MG63 (cell line): ENCODE results near the gene DEF6. TPM values are rescaled to one million over a fixed set of nuclear protein-coding genes. Genes with fewer than 3 reads are reported as not detected.

Experiments
- DNase-seq: peaks from one replicate; pipeline ENCODE4 v3.0.0-alpha.2; 2020
- H3K27me3 ChIP-seq: fragments of 250-450 bp; sonication (Bioruptor Pico); 2 replicates; pipeline ENCODE4 v1.5.1; 2020; ENCODE audit warnings: mild to moderate bottlenecking, moderate library complexity
- H3K36me3 ChIP-seq: fragments of 250-450 bp; sonication (Bioruptor Pico); 2 replicates; pipeline ENCODE4 v1.5.1; 2020; ENCODE audit warnings: mild to moderate bottlenecking, moderate library complexity
- H3K4me3 ChIP-seq: fragments of 250-450 bp; sonication (Bioruptor Pico); 2 replicates; pipeline ENCODE4 v1.5.1; 2020; ENCODE audit warnings: mild to moderate bottlenecking, moderate library complexity
- H3K9me3 ChIP-seq: fragments of 250-450 bp; sonication (Bioruptor Pico); 2 replicates; pipeline ENCODE4 v1.5.1; 2020; ENCODE audit warnings: mild to moderate bottlenecking, moderate library complexity
- total RNA-seq: library from RNA; depleted of rRNA; stranded (reverse); fragments of >200 nt; shearing (Covaris generic); gene quantifications from 2 replicates; pipeline ENCODE4 v1.2.3, GENCODE V29; 2014; ENCODE audit warnings: low replicate concordance

Gene DEF6
- total RNA-seq, 1 experiment from 2014 or later: 0.33 TPM

- no peak for DNase-seq
- Histone ChIP-seq H3K4me3 (no peak overlapping the region), H3K36me3 (no peaks in the 10 kb centered on the region), H3K9me3 (no peaks in the 10 kb centered on the region), H3K27me3 (no peaks in the 10 kb centered on the region)
Observed at GRCh38 chr6:35267897-35268296, 29.7 kb upstream of the DEF6 start.

- Histone ChIP-seq H3K9me3 (no peaks in the 10 kb centered on the region), H3K27me3 (no peaks in the 10 kb centered on the region), H3K36me3 (no peaks in the 10 kb centered on the region), H3K4me3 (no peak overlapping the region)
- DNase-seq: no peak
Observed at GRCh38 chr6:35272005-35272404, 25.6 kb upstream of the DEF6 start.

GRCh38 chr6:35273822-35274559 lies 23.6 kb upstream of the DEF6 start:
- Histone ChIP-seq H3K9me3 (no peaks in the 10 kb centered on the region), H3K36me3 (no peaks in the 10 kb centered on the region), H3K4me3 (no peak overlapping the region), H3K27me3 (no peaks in the 10 kb centered on the region)
- no peak for DNase-seq

DNA sequence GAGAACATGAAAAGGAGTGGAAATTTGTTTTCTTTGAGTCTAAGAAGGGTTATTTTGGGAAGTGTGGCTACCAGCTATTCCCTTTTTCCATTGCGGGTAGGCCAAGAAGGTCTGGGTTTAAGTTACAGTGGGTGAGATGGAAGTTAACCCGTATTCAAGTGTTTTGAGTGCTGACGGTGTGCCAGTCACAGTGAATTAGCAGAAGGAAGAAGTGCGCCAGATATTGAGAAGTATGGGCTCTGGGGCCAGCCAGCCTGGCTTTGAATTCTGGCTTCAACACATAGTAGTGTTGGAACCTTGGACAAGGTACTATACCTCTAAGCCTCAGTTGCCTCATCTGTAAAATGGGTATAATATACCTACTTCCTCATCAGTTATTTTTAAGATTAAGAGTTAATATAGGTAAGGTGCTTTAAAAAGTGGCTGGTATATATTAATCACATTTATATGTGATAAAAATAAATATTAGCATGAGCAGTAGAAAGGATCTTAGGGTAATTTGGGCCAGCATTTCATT lies 21.8 kb upstream of the DEF6 start:
- Histone ChIP-seq H3K9me3 (no peaks in the 10 kb centered on the region), H3K4me3 (no peak overlapping the region), H3K36me3 (no peaks in the 10 kb centered on the region), H3K27me3 (no peaks in the 10 kb centered on the region)
- no peak for DNase-seq

GRCh38 chr6:35278708-35279107 lies 18.9 kb upstream of the DEF6 start:
- no peak overlapping the region for H3K4me3 ChIP-seq
- H3K36me3 ChIP-seq: peaks cover 5% of the 10 kb centered on the region; the same call in 1 of the 2 replicates
- no peak for DNase-seq
- no peaks in the 10 kb centered on the region for H3K27me3 ChIP-seq
- no peaks in the 10 kb centered on the region for H3K9me3 ChIP-seq

- Histone ChIP-seq H3K27me3 (no peaks in the 10 kb centered on the region), H3K9me3 (no peaks in the 10 kb centered on the region), H3K36me3 (peaks cover 10% of the 10 kb centered on the region), H3K4me3 (no peak overlapping the region)
- DNase-seq: no peak
Observed at GRCh38 chr6:35280903-35281302, 16.7 kb upstream of the DEF6 start.

- Histone ChIP-seq H3K4me3 (no peak overlapping the region), H3K9me3 (no peaks in the 10 kb centered on the region), H3K27me3 (no peaks in the 10 kb centered on the region), H3K36me3 (peaks cover 14% of the 10 kb centered on the region)
- DNase-seq: no peak
Observed at GRCh38 chr6:35282472-35282871, 15.1 kb upstream of the DEF6 start.

- no peaks in the 10 kb centered on the region for H3K9me3 ChIP-seq
- H3K27me3 ChIP-seq: no peaks in the 10 kb centered on the region
- DNase-seq: no peak
- peaks cover 14% of the 10 kb centered on the region for H3K36me3 ChIP-seq
- no peak overlapping the region for H3K4me3 ChIP-seq
Observed at GRCh38 chr6:35283361-35283760, 14.3 kb upstream of the DEF6 start.

GRCh38 chr6:35287671-35288396 lies 9.8 kb upstream of the DEF6 start:
- Histone ChIP-seq H3K36me3 (peaks cover 13% of the 10 kb centered on the region), H3K9me3 (no peaks in the 10 kb centered on the region), H3K4me3 (no peak overlapping the region), H3K27me3 (no peaks in the 10 kb centered on the region)
- peak; percentile 72 for DNase-seq

GRCh38 chr6:35288834-35289233 lies 8.8 kb upstream of the DEF6 start:
- H3K9me3 ChIP-seq: no peaks in the 10 kb centered on the region
- no peaks in the 10 kb centered on the region for H3K27me3 ChIP-seq
- H3K4me3 ChIP-seq: no peak overlapping the region
- peaks cover 13% of the 10 kb centered on the region for H3K36me3 ChIP-seq
- no peak for DNase-seq

- no peak for DNase-seq
- Histone ChIP-seq H3K9me3 (no peaks in the 10 kb centered on the region), H3K27me3 (no peaks in the 10 kb centered on the region), H3K4me3 (no peak overlapping the region), H3K36me3 (peaks cover 12% of the 10 kb centered on the region)
Observed at GRCh38 chr6:35291491-35291890, 6.1 kb upstream of the DEF6 start.

GRCh38 chr6:35292494-35292893 lies 5.1 kb upstream of the DEF6 start:
- H3K9me3 ChIP-seq: no peaks in the 10 kb centered on the region

DNA sequence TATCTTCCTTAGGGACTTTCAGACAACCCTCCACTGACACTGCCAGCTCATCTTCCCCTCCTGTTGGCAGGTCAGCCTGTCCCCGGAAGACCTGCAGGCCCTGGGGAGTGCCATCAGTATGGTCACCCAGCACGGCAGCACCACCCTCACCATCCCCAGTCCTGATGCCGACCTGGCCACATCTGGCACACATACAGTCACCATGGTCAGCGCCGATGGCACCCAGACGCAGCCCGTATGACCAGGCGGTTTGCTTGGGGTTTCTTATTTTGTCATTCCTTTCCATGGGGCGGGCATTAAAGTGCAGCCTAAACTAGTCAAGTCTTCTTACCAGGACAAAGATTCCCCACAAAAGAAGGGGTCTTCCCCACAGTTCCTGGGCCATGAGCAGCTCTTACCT lies 3.9 kb upstream of the DEF6 start:
- peaks cover 9% of the 10 kb centered on the region for H3K36me3 ChIP-seq
- DNase-seq: no peak
- H3K9me3 ChIP-seq: no peaks in the 10 kb centered on the region
- H3K4me3 ChIP-seq: no peak overlapping the region
- H3K27me3 ChIP-seq: no peaks in the 10 kb centered on the region

More at GRCh38 chr6:35292494-35292893, 5.1 kb upstream of the DEF6 start:
- H3K36me3 ChIP-seq: peaks cover 9% of the 10 kb centered on the region
- H3K4me3 ChIP-seq: no peak overlapping the region
- H3K27me3 ChIP-seq: no peaks in the 10 kb centered on the region
- DNase-seq: no peak

- DNase-seq: peak; percentile 9
- Histone ChIP-seq H3K4me3 (no peak overlapping the region), H3K36me3 (peaks cover 8% of the 10 kb centered on the region)
Observed at GRCh38 chr6:35294308-35294945, 3.2 kb upstream of the DEF6 start.

GRCh38 chr6:35295036-35295435 lies 2.6 kb upstream of the DEF6 start:
- Histone ChIP-seq H3K27me3 (no peaks in the 10 kb centered on the region), H3K4me3 (no peak overlapping the region), H3K36me3 (peaks cover 5% of the 10 kb centered on the region), H3K9me3 (no peaks in the 10 kb centered on the region)
- no peak for DNase-seq

More at GRCh38 chr6:35294308-35294945, 3.2 kb upstream of the DEF6 start:
- Histone ChIP-seq H3K27me3 (no peaks in the 10 kb centered on the region), H3K9me3 (no peaks in the 10 kb centered on the region)

DNA sequence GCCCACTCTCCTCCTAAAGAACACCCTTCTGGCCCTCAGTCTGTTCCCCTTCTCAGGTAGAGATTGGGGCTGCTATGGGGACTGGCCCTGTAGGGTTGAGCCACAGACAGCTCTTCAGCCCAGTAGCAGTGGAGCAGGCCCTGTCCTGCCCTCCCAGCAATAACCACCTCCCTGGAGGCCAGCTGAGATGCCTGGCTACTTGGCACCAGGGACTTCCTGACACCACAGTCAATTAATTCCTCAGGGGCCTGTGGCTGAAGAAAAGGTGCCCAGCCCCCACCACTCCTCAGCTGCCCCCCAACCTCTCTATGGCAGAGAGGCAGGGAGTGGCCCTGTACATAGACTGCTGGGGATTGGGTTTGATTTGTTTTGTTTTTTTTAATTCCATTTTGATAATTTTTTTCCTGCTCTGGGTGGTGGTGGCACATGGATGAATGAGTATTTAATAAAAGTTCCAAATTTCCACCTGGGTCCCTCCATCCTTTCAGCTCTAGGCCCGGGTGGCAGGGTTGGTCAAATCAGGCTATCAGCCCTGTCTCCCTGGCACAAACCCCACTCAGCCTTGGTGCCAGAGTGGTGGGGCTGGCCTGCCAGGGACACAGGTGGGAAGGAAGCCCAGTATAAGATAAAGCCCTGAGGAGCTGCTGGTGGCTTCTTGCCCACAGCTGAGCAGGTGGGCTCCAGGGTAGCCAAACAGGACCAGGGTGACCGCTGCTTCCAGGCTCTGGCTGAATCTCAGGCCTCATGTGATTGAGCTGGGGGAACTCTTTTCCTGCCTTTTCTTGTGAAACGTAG lies 1.9 kb upstream of the DEF6 start:
- H3K27me3 ChIP-seq: no peaks in the 10 kb centered on the region
- DNase-seq: no peak
- H3K4me3 ChIP-seq: no peak overlapping the region
- H3K9me3 ChIP-seq: no peaks in the 10 kb centered on the region
- H3K36me3 ChIP-seq: peaks cover 5% of the 10 kb centered on the region
